GM18517 (cell line): ENCODE measurements around the gene ATP4B.

Experiments used
- ATAC-seq: cut with Tn5 transposase; IDR thresholded peaks from one replicate; pipeline ENCODE4 v1.9.1; 2021; ENCODE audit warnings: mild to moderate bottlenecking, moderate library complexity; ENCODE audit not compliant: unreplicated experiment

ATP4B gene

GRCh38 chr13:113642563-113642962, 15.4 kb downstream of the ATP4B start:
- no peak for ATAC-seq

DNA sequence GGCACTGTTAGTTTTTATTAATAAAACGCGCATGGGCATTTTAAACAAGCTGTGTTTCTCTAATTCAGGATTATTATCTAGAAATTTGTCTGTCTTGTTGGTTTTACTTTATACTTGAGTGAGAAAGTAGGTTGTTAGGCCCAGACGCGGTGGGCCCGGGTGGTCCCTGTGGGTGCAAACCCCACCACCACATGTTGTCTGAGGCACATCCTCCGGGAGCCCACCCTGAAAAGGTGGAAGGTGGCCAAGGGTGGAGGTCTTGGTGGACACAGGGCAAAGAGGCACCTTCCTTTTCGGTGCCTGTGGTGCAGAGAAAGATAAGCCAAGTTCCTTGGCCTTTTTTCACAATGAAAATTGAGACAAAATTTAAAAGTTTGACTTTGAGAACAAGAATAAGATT, 16.6 kb downstream of the ATP4B start:
- no peak for ATAC-seq

DNA sequence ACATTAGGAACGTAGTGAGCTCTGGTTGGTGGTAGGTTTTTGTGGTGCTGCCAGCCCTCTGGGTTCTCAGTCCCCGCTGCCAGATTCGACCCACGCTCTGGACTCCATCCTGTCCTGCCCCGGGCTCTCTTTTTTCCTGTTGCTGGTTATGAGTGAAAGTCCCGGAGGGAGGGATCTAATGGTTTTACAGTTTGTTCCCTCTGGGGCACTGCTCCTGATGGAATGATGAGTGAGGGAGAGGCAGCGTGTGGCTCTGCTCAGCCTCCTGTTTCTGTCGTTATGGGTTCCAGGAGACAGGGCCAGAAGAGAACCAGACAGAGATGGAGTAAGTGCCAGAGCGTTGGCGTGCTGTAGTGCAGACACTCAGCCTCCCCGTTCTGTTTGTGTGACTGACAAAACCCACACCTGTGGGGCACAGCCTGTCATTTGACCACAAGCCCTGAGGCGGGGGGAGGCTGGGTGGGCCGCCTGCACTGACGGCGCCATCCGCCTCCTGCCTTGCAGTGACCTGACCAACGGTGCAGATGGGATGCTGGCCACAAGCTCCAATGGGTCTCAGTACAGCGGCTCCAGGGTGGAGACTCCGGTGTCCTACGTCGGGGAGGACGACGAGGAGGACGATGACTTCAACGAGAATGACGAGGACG, 18.3 kb downstream of the ATP4B start:
- ATAC-seq: no peak

GRCh38 chr13:113638806-113639205, 19.2 kb downstream of the ATP4B start:
- no peak for ATAC-seq

- no peak for ATAC-seq
Measured at GRCh38 chr13:113638173-113638746, 19.7 kb downstream of the ATP4B start.

DNA sequence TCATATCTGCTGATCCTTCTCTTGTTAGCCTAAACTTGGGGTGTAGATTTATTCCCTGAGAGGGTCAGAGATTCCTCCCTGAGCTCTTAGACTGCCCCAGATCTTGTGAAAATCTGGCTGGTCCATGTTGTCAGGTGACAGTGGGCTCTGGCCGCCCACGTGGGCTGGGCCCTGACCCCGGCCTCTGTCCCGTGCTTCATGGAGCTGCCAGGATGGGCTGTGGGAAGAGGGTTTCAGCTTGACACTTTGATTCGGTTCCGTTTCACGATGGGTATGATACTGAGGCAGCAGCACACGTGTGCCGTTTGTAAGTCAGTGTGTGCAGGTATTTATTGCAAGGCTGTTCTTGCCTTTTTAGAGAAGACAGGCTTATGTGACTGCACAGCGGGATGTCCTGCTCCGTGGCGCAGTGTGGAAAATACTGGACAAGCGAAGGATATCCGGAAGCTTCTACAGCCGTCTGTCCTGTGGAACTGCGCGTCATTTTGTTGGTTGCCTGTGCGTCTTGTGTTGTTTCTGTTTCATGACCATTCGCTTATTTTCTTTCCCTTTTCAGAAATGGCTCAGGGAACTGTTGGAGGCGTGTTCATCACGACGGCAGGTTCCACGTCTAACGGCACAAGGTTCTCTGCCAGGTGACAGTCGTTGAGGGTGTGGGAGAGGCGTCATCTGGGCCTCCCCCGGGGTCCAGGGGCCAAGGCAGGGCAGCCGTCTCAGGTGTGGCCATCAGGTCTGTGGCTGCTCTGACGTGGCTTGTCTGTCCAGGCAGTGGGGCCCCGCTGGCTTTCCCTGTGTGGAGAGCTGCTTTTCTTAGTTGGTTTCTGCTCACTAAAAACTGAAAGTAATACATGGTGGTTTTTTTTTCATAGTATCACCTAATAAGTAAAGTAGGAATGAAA, 20.5 kb downstream of the ATP4B start:
- ATAC-seq: no peak

DNA sequence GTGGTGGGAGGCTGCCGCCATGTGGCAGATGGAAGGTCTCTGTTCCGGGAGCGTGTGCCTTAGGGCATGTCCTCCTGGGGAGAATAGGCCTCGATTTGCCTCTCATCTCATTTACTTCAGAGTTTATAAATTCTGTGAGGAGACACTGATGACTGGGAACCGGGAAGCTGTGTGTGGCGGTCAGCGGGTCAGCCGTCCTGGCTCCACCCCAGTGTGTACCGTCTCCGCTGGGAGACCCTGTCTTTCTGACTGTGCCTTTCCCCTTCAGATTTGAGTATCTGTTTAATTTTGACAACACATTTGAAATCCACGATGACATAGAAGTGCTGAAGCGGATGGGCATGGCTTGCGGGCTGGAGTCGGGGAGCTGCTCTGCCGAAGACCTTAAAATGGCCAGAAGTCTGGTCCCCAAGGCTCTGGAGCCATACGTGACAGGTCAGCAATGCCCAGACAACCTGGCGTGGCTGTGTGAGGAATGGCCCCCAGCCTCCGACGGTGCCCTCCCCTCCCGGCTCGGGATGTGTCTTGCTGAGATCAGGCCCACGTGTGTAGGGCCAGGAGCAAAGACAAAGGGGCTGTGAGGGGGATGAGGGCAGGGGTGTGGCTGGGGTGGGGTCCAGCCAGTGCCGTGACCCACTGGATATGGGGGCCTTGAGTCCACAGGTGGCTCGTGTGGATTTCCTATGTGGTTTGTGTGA, 21.6 kb downstream of the ATP4B start:
- no peak for ATAC-seq

DNA sequence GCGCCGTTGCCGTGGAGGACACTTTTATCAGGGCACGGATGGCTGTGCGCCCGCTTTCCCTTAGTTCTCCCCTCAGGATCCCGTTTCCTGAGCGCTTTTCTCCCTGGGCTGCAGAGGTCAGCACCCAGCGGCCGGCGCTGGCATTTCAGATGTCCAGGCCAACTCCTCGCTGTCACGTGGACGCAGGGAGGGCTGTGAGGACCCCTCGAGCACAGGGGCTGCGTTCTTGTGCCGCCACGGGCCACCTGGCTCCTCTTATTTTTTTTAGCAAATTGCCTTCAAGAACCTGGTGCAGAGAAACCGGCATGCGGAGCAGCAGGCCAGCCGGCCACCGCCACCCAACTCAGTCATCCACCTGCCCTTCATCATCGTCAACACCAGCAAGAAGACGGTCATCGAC, 22.3 kb downstream of the ATP4B start:
- no peak for ATAC-seq

GRCh38 chr13:113635048-113635420, 23.0 kb downstream of the ATP4B start:
- no peak for ATAC-seq

DNA sequence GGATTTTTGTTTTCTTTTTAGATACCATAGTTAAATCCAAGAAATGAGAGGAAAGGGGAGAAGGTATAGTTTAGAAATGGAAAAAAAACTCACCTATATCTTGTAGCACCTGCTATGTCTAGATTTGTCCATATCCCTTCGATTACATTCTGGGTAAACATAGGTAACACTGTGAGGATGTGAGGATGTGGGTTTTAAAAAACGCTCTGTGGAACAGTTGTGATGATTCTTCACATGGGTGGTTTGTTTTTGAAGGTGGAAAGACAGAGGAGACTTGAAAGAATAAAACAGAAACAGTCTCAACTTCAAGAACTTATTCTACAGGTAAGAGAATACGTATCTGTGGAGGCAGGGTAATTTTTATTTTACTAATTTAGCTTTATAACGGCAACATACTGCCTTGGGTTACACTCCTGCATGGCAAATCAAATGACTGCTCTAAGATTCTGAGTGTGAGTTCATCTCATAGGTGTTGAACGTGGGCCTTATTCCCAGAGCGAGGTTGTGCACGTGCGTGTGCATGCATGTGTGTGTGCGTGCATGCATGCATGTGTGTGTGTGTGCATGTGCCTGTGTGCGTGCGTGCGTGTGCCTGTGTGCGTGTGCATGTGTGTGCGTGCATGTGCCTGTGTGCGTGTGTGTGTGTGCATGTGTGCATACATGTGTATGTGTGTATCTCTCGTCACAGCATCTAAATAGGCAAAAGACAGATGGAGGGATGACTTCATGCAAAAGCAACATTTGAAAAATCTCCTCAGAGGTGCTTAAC, 23.5 kb downstream of the ATP4B start:
- no peak for ATAC-seq

GRCh38 chr13:113633485-113633873, 24.5 kb downstream of the ATP4B start:
- no peak for ATAC-seq

DNA sequence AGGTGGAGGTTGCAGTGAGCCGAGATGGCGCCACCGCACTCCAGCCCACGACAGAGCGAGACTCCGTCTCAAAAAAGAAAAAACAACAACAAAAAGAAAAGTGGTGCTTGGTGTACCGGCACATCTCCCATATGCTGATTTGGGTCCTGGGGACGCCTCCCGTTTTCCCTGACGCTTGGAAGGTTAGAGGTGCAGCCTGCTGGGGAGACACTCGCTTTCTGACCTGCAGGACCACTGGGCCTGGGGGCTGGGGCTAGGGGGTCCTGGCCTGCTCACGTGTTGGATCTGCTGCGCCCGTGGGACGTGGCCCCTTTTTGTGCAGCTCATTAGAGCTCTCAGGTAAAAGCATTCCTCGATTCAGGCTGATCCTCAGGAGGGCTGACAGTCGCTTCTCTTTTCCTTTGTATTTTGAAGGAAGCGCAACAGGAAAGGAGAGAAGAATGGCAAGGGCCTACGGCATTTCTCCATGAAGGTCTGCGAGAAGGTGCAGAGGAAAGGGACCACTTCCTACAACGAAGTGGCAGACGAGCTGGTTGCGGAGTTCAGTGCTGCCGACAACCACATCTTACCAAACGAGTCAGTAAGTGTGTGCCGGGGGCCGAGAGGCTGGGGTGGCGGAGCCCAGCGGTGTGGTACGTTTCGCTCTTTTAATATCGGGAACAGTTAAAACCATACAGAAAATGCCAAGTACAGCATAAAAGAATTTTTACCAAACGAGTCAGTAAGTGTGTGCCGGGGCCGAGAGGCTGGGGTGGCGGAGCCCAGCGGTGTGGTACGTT, 25.1 kb downstream of the ATP4B start:
- ATAC-seq: no peak

DNA sequence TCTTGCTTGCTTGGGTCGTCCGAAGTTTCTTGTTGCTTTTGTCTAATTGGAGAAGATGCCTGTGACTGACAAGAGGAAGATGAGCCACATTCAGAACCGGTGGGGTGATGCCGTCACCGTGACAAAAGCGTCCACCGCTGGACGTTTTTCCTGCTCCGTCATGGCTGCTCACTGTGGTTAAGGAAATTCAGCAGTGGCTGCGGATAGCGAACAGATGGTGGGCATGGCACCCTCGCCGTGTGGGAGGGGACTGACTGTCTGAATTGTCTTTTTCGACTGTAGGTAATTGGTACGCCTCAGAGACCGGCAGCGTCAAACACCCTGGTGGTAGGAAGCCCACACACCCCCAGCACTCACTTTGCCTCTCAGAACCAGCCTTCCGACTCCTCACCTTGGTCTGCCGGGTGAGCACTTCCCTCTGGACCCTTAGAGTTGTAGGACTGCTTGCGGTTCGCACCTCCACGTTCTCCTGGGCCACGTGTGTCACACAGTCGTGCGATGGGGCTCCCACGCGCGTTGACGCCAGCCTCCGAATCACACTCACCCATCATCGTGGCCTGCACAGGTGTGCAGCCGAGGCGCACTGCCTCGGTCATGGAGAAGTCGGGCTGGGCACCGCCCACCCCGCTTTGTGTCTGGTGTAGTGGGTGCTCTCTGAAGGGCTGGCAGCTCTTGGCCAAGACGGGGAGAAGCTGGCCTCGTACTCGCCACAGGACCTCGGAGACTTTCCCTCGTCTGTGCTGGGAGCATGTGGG, 26.5 kb downstream of the ATP4B start:
- no peak for ATAC-seq

DNA sequence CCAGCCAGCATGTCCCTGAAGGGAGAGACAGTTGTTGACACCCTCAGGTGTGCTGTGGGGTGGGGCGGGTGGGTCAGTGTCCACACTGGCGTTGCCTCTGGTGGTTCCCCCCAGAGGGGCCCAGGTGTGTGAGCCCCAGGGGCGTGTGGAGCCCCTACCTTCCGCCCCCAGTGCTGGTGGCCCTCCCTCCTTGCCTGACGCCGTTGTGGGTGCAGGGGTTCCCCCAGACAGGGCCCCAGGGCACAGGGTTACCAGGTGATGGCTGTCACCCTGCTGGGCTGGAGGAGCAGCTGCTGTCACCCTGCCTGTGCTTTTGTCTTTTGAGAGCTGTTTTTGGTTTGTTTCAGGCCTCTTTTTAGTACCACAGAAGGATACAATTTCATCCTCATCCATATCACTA, 27.2 kb downstream of the ATP4B start:
- no peak for ATAC-seq

GRCh38 chr13:113630296-113630695, 27.7 kb downstream of the ATP4B start:
- no peak for ATAC-seq

- no peak for ATAC-seq
Measured at GRCh38 chr13:113629866-113630265, 28.1 kb downstream of the ATP4B start.

GRCh38 chr13:113628291-113629270, 29.4 kb downstream of the ATP4B start:
- ATAC-seq: no peak

GRCh38 chr13:113627136-113627535, 30.9 kb downstream of the ATP4B start:
- no peak for ATAC-seq
